CD1c-positive myeloid dendritic cell (primary cell): ENCODE measurements around the gene CBFA2T2.
"Not testable (repeated sequence)": the region's sequence is repeated elsewhere in the genome, so short reads cannot be mapped to it uniquely, and the experiment has no call there.

ENCODE experiments used
- DNase-seq: peaks from one replicate; pipeline ENCODE4 v3.0.0-alpha.2; 2016; ENCODE audit errors: extremely low spot score

CBFA2T2 gene

DNA sequence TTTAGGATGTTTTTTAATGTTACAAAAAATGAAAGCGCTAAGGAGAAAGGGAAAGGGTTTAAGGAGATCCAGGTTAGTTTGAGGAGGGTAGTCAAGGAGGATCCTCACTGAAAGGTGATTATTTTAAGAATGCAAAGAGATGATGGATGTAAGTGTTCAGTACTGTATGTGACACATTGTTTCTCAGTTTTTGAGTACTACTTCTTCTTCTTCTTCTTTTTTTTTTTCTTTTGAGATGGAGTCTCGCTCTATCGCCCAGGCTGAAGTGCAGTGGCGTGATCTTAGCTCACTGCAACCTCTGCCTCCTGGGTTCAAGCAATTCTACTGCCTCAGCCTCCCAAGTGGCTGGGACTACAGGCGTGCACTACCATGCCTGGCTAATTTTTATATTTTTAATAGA, 83.4 kb downstream of the CBFA2T2 start:
- not testable (repeated sequence) for DNase-seq

DNA sequence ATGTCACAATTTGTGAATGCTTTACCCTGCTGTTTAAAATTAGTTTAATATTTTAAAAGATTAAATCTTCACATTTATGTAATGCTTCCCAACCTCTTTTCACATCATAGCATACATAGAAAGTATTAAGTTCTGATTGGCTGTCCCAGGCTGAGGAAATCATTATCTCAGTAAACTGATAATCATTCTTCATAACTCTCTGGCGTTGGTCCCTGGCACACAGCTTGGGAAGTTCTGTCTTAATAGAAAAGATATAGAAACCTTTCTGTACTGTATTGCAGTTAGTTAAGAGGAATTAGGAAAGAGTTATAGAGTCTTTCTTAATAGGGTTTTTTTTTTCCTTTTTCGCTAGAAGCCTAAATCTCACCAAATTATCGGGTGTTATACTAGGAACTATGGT, 85.4 kb downstream of the CBFA2T2 start:
- DNase-seq, result no peak

DNA sequence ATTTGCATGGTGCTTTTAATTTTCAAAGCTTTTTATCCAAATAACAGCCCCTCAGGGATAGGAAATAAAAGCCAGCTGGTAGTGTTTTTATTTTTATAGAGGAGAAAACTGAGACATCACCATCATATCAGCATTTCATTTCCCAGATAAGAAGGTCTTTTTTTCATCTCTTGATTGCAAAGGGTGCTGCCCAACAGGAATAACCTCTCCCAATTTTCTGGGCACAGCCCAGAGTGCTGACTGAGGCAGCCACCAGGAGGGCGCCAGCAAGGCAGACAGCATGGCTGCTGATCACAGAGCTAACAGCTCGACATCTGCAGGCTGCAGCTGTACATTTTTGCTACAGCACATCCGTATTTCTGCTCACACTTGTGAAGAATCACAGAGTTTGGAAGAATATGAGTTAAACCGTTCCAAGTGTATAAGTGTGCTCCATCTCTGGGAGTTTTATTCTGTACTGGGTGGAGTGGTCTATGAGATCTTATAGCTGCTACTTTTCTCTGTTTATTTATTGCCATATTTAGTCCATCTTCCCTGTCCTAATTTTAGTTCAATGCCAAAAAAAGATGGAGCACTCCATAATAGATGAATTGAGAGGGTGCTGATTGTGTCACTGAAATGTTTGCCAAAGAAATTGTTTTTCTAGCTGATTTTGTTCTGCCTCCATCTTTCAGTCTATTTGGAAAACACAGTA, 86.7 kb downstream of the CBFA2T2 start:
- no peak for DNase-seq

DNA sequence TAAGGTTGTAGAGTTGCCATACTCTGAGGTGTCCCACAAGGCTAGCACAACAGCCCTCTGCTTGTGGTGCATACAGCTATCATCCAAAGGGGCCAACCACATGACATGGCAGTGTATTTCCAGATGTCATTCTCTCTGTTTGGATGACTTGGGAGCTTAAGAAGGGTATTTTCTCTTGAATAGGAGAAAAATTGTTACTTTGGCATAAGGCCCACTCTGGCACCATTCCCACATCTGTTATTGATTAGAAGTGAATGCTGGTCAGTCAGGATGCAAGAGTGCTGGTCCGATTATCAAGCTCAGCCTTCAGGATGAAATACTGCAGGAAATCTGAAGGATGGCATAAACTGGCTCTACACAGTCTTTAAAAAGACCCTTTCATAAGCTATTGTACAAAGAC, 88.6 kb downstream of the CBFA2T2 start:
- no peak for DNase-seq

DNA sequence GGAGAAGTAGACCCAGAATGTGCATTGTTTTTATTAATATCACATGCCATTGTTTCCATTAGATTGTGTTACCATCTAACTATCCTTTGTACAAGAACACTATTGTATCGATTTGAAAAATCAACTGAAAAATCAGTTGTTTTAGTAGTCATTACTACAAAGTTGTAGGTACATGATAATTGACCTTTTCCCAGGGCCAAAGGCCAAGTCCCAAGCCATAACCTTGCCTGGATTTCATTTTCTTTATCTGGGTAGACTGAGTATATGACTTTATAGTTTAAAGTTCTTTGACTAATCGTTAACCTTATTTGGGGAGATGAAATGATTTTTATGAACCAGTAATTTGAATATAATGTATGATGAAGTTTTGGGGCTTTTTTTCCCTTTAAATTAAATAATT, 93.2 kb downstream of the CBFA2T2 start:
- no peak for DNase-seq

DNA sequence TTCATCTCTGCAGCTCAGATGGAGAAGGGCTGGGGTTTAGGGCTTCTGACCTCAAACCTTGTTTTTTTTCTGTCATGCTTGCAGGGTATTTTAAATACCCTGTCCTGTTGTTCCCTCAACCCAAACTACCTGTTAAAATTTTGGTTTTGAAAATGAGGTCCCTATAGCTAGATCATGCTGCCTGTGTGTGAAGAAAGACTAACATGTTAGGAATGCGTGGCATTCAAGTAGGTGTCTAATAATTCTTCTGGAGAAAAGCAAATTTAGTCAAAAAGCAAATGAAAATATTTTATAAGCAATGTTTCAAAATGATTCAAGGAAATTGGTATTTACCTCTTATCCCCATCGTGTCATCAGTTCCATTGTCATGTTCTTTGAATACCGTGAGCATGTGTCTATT, 95.1 kb downstream of the CBFA2T2 start:
- DNase-seq, result no peak

DNA sequence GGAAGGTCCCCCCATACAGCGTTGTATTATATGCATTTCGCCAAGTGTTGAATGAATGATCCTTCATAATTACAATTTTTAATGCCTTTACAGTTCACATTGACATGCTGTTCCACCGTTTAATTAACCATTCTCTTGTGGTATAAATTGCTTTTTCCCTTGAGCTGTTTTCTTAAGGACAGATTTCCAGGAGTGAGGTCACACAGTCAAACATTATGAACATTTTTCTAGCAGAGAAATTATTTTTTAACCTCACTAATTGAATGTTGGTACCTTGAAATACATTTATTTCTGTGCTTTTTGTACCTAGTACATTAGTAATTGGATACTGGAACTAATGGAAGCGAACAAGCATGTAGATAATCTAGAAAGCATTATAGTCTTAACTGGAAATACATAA, 95.5 kb downstream of the CBFA2T2 start:
- no peak for DNase-seq

DNA sequence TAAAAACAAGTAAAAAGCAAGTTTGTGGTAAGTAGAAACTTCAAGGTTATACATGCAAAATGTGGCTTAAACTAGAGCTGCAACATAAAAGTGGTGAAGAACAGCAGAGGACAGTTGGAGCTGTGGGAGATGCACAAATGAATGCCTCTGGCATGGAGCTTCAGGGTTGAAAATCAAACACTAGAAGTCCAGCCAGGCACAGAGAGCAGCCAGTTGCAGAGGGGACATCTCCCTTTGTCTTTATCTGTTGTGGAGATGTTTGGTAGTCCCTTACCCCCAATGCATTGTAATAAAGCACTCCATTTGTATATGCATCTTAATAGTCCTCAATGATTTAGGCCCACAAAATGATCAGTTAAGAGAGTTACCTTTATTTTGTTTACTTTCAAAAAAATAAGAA, 99.2 kb downstream of the CBFA2T2 start:
- DNase-seq, result no peak

DNA sequence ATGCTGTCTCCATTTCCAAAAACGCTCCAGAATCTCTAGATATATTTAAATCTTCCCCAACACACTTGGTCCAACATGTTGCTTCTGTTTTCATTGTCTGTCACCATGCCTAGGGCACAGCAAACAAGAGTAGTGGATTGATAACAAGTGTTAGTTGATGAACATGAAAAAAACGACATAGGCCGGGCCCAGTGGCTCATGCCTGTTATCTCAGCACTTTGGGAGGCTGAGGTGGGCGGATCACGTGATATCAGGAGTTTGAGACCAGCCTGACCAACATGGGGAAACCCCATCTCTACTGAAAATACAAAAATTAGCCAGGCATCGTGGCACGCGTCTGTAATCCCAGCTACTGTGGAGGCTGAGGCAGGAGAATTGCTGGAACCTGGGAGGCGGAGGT, 102.0 kb downstream of the CBFA2T2 start:
- not testable (repeated sequence) for DNase-seq

DNA sequence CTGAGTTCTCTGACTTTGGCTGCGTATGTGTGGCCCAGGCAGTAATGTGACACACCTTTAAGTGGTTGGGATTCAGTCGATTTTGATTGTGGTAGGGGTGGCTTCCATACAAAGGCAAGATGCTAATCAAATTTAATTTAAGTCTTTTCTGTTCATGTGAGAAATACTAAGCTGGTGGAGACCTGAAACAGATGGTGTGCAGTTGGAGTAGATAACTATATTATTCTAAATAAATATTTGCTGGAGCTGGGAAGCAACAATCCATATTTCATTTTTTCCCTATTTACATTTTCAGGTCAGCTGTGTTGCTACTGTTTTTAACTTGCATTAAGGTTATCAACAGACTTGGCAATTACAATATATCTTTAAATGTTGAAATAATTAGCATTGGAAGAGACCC, 104.8 kb downstream of the CBFA2T2 start:
- no peak for DNase-seq

DNA sequence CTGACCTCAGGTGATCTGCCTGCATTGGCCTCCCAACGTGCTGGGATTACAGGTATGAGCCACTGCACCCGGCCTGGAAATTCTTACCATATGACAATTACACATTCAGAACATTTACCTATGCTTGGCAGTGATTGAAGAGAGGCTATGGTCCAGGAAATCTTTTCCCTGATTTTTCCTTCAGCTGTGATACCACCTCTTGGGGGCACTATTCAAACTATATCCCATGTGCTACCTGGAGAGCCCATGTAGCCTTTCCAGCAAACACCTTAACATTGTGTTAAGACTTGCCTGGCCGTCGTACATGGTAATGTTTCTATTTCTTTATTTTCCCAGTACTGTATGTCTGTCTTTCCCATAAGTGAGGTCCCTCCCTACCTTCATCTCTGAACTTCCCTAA, 110.5 kb downstream of the CBFA2T2 start:
- no peak for DNase-seq

DNA sequence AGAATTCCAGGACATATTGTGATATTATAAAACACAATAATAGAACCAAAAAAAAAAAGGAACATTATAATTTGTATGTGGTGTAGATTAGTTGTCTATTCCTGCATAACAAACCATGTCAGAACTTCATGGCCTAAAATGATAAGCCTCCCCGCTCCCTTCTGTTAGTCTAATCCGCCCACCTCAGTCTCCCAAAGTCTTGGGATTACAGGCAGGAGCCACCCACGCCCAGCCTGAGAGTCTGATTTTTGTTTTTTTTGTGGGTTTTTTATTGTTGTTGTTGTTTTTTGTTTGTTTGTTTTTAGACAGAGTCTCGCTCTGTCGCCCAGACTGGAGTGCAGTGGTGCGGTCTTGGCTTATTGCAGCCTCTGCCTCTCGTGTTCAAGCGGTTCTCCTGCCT, 111.1 kb downstream of the CBFA2T2 start:
- no peak for DNase-seq

DNA sequence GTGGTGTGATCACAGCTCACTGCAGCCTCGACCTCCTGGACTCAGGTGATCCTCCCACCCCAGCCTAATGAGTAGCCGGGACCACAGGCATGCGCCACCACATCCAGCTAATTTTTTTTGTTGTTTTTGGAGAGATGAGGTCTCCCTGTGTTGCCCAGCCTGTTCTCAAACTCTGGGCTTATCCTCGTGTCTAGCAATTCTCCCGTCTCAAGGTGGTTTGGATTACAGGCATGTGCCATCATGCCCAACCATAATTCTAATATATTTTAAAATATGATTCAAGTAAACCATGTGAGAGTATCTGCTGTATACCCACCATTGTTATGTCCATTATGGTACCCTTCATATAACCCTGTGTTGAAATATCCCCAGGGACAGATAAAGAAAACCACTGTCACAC, 112.0 kb downstream of the CBFA2T2 start:
- no peak for DNase-seq

DNA sequence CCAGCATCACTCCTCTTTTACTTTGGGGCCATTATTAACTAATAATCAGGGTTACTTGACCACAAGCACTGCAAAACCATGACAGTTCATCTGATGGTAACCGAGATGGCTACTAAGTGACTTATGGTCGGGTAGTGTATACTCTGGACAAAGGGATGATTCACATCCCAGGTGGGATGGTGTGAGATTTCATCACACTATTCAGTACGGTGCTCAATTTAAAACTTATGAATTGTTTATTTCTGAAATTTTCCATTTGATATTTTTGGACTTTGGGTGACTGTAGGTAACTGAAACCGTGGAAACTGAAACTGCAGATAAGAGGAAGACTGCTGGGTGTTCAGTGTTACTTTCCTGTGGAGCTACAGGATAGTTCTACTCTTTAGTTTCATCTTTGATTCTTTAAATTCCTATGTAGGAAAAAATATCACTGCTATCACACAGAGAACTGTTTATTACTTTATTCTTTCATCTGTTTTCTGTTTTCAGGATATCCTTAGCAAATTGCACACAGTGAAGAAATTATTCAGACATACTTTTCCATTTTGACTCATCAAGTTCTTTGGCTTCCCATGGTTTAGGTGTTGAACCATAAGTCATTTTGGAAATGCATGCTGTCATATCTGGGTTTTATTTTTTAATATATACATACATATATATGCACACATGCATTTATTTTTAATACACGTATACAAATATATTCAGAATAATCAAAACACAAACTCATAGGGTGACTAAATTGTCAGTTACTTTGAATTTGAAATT, 113.1 kb downstream of the CBFA2T2 start:
- DNase-seq, result no peak

DNA sequence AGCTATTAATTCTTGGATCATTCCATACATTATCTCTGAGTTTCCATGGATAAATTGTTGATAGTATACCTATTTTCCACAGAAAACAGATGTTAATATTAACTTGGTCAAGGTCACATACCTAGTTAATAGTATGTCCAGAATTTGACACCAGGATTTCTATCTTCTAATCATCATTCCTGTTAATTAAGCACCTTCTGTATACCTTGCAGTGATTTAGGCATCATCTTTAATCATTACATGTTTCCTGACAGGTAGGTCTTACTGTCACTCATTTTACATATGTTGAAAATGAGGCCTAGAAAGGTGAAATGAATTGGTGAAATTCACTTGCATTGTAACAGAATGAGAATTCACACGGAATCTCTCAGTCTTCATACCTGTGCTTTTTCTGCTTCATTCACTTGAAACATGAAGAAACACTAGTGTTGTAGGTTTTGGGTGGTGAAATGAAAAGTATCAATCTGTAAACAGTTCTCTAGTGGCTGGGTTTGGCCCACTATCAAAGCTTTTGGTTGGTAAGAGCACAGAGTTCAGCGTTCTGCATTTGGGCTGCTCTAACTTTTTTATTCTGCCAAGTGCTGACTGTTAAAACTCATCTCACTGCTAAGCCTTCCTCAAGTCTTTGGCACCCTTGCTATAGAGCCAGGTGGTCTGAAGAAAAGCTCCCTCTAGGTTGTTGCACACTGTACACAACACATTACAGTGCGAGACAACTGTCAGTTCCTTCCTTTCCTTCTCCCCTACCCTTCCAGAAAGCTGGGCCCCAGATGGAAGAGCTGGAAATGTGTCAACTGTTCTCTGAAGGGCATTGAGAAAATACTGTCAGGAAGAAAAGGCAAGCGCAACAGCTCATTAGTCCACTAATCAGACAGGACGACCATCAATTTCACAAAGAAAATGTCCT, 114.4 kb downstream of the CBFA2T2 start:
- DNase-seq, result no peak

DNA sequence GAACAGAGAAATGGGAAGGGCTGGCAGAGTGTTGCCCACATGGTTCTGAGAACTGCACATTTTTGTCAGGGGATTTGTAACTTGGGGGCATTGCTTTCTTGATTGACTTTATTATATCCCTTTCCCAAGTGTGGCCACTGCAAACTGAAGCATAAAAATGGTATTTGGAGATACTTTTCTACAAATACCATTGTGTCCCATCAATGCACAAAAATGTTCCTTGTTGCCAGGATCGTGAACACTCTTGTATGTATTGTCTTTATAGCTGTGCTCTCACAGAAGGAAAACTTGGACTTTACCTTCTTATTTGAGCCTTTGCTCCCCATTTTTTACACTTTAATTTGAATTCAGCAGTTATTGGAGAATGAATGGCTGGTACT, 115.1 kb downstream of the CBFA2T2 start:
- DNase-seq, result no peak

DNA sequence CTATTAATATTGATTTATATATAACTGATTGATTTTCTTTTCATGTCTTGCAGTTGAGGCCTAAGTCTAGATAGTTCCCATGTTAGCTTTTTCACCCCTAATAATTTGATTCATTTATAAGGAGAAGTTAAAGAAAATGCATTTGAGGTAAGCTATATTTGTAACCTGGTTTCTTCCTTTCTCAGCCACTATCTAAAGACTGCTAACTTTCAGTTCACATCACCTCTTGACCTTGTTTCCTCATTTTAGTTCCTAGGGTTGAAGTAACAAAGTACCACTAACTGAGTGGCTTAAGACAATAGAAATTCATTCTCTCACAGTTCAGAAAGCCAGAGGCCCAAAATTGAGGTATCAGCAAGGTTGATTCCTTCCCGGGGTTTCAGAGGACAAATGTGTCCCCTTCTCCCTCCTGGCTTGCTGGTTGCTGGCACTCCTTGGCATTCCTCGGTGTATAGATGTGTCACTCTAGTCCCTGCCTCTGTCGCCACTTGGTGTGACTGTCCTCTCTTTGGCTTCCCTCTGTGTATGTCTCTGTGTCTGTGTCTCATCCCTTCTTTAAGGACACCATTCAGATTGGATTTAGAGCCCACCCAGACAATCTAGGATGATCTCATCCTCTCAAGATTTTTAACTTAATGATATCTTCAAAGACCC, 116.3 kb downstream of the CBFA2T2 start:
- DNase-seq, result peak; percentile 10

DNA sequence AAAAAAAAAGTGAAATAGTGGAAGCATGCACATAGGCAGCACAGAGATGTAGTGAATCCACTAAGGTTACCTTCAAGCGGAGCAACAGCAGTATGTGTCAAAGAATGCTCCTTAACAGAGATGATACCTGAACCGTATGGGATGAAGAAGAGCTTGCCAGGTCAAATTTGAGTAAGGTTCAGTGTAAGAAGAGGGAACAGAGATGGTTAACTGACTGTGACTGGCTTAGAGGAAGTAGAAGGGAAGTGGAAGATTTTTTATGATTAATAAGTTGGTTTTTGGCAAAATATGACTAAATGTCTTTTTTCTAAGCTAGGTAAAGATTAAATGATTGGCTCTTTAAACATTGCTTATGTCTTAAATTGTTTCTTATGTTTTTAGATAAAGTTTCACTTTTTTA, 119.6 kb downstream of the CBFA2T2 start:
- no peak for DNase-seq

DNA sequence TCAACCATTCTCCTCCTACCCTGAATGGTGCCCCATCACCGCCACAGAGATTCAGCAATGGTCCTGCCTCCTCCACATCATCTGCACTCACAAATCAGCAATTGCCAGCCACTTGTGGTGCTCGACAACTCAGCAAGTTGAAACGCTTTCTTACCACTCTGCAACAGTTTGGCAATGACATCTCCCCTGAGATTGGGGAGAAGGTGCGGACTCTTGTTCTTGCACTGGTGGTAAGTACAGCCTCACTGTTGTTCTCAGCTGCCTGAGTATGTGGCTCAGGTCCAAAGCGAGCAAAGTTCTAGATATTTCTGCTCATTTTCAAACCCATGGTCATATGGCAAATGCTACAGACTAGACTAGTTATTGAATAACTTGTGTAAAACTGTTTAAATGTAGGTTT, 121.2 kb downstream of the CBFA2T2 start:
- no peak for DNase-seq

DNA sequence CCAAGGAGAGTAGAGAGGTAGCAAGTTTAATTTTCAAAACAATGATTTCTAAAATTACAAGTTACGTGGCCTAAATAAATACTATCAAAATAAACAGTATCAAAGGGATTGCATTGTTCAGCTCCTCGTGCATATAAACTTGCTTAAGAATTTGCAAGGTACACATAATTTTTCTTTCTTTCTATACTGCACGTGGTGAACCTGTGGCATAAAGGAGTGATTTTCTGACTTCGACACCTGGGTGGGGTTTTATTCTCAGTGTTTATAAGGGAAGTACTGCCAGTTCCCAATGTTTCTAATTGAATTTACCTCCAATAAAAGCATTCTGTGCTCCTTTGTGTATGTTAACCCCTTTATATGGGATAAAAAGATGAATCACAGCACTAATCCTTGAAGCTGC, 122.1 kb downstream of the CBFA2T2 start:
- DNase-seq, result no peak

DNA sequence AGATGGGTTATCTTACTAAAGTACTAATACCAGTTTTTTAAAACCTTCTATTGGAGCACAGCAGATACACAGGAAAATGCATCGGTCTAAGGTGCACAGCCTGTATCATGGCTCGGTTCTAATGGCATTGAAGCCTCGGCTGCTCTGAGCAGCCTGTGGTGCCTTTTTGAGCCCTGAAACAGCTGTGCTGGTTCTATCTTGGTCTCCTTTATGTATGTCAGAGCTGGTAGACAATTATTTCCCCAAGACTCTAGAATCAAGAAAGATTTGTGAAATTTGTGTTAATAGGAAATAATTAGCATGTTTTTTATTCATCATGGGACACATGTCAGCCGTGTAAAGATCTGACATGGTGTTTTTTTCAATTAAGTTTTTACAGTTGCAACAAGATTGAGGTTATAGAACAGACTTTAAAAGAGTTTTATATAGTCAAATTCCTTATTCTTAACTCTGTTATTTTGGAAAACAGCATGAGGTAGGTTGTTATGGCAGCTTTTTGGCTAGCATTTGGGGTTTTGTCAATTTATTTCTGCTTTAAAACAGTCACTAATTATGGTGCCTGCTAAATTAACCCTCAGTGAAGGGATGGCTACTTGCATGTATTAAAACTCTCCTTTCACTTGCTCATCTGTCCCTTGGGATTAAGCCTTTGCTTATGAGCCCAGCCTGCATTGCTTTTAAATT, 132.0 kb downstream of the CBFA2T2 start:
- no peak for DNase-seq
